ENCODE measurements around the gene DPH1. TPM values are rescaled to one million over a fixed set of nuclear protein-coding genes. Genes with fewer than 3 reads are reported as not detected.

DPH1 gene
- total RNA-seq, 4 donors from 2014 or later = 41.6 to 61.1 (median 49.3) TPM

GRCh38 chr17:2020721-2021120 is 9.2 kb upstream of the DPH1 start:
- WGBS, 2 donors = 33 to 34% methylated on average over 8 of the region's 8 CpGs
- intact Hi-C loops (cut with DNase I) = no loop called here
- peak in 1 of 2 donors; percentile 24 for DNase-seq
- Histone ChIP-seq H3K9me3 (no peaks in the 10 kb centered on the region), H3K36me3 (no peaks in the 10 kb centered on the region), H3K4me3 (replicated peaks in 1 of 3) (no peak overlapping the region), H3K4me1 (peaks cover 7 to 21% of the 10 kb centered on the region in 2 donors), H3K27me3 (peaks cover 8% of the 10 kb centered on the region), H3K27ac (peak overlapping the region in 2 of 3 donors; percentile 10 to 26)
- TF ChIP-seq CTCF (IDR thresholded peaks at IDR 0.05) (no peak), POLR2A (IDR thresholded peaks at IDR 0.05) (no peak)

GRCh38 chr17:2022647-2023240 is 7.2 kb upstream of the DPH1 start:
- H3K27me3 ChIP-seq = peaks cover 8% of the 10 kb centered on the region
- no peaks in the 10 kb centered on the region for H3K9me3 ChIP-seq
- no peak overlapping the region for H3K4me3 ChIP-seq (replicated peaks in 1 of 3)
- intact Hi-C loops (cut with DNase I) = no loop called here
- no peak overlapping the region for H3K27ac ChIP-seq
- H3K4me1 ChIP-seq = peaks cover 9 to 27% of the 10 kb centered on the region in 2 donors
- no peak for DNase-seq
- WGBS, 2 donors = 59 to 76% methylated on average over 5 to 11 of the region's 15 CpGs
- no peaks in the 10 kb centered on the region for H3K36me3 ChIP-seq
- TF ChIP-seq CTCF (IDR thresholded peaks at IDR 0.05) (no peak), POLR2A (IDR thresholded peaks at IDR 0.05) (no peak)

- Histone ChIP-seq H3K27me3 (peaks cover 8% of the 10 kb centered on the region), H3K27ac (no peak overlapping the region), H3K36me3 (no peaks in the 10 kb centered on the region), H3K9me3 (no peaks in the 10 kb centered on the region), H3K4me1 (peaks cover 9 to 27% of the 10 kb centered on the region in 2 donors), H3K4me3 (replicated peaks in 1 of 3) (no peak overlapping the region)
- intact Hi-C loops (cut with DNase I) = no loop called here
- WGBS, 2 donors = 43 to 51% methylated on average over 16 of the region's 16 CpGs
- DNase-seq = no peak
- TF ChIP-seq POLR2A (IDR thresholded peaks at IDR 0.05) = no peak
- no peak for TF ChIP-seq CTCF (IDR thresholded peaks at IDR 0.05)
Observed at GRCh38 chr17:2023256-2023655, 6.7 kb upstream of the DPH1 start.

GRCh38 chr17:2023692-2024571 is 6.0 kb upstream of the DPH1 start:
- no peaks in the 10 kb centered on the region for H3K9me3 ChIP-seq
- intact Hi-C loops (cut with DNase I) = loop anchor here (2.0 kb wide), 1 partner anchor 113 kb away; no protein-coding TSS in a partner anchor
- H3K27ac ChIP-seq = no peak overlapping the region
- 4 to 9% methylated on average over 5 to 8 of the region's 85 CpGs for WGBS, 2 donors
- H3K4me3 ChIP-seq (replicated peaks in 1 of 3) = peak overlapping the region; percentile 7 to 34 (median 15)
- DNase-seq = peak; percentile 34 to 40
- TF ChIP-seq POLR2A (IDR thresholded peaks at IDR 0.05) = no peak
- TF ChIP-seq CTCF (IDR thresholded peaks at IDR 0.05) = no peak
- H3K27me3 ChIP-seq = peaks cover 8% of the 10 kb centered on the region
- H3K36me3 ChIP-seq = no peaks in the 10 kb centered on the region
- peaks cover 9 to 27% of the 10 kb centered on the region in 2 donors for H3K4me1 ChIP-seq

All from thyroid gland (tissue), 4 donors.